Neural progenitor cell (in vitro differentiated cells): ENCODE measurements around the gene ATG9A. TPM values are rescaled to one million over a fixed set of nuclear protein-coding genes. Genes with fewer than 3 reads are reported as not detected.

Experiments
- DNase-seq: peaks from one replicate; pipeline ENCODE4 v3.0.0-alpha.2; 2016; ENCODE audit warnings: low spot score
- H2AFZ ChIP-seq: fragments of 200-600 bp; sonication (generic); replicated peaks from 2 replicates; pipeline ENCODE4 v1.6.1; 2016; ENCODE audit warnings: antibody characterized with exemption
- H3F3A ChIP-seq: fragments of 200-600 bp; sonication (generic); 2 replicates; pipeline ENCODE4 v1.6.1; 2016; ENCODE audit warnings: antibody characterized with exemption, low read depth
- H3K27ac ChIP-seq: fragments of 200-600 bp; sonication (generic); 2 replicates; pipeline ENCODE4 v1.5.1; 2016; ENCODE audit warnings: mild to moderate bottlenecking
- H3K27me3 ChIP-seq: fragments of 200-600 bp; sonication (generic); 2 replicates; pipeline ENCODE4 v1.6.1; 2016; ENCODE audit warnings: mild to moderate bottlenecking, moderate library complexity
- H3K36me3 ChIP-seq: fragments of 200-600 bp; sonication (generic); 2 replicates; pipeline ENCODE4 v1.5.1; 2016
- H3K4me1 ChIP-seq: fragments of 200-600 bp; sonication (generic); 2 replicates; pipeline ENCODE4 v1.6.1; 2016; ENCODE audit warnings: mixed run types
- H3K4me2 ChIP-seq: fragments of 200-600 bp; sonication (generic); 2 replicates; pipeline ENCODE4 v1.6.1; 2016
- H3K4me3 ChIP-seq: fragments of 200-600 bp; sonication (generic); 2 replicates; pipeline ENCODE4 v1.5.1; 2016
- H3K79me2 ChIP-seq: fragments of 200-600 bp; sonication (generic); 2 replicates; pipeline ENCODE4 v1.6.1; 2016; ENCODE audit warnings: low read depth
- H3K9ac ChIP-seq: fragments of 200-600 bp; sonication (generic); 2 replicates; pipeline ENCODE4 v1.6.1; 2016
- H3K9me3 ChIP-seq: fragments of 200-600 bp; sonication (generic); 2 replicates; pipeline ENCODE4 v1.5.1; 2016; ENCODE audit warnings: low read depth
- H4K20me1 ChIP-seq: fragments of 200-600 bp; sonication (generic); 2 replicates; pipeline ENCODE4 v1.6.1; 2016; ENCODE audit warnings: low read depth
- H3K27ac Mint-ChIP-seq: 3 replicates; pipeline ENCODE4 v1.8.0; 2021; ENCODE audit warnings: mixed read lengths
- H3K27me3 Mint-ChIP-seq: 2 replicates; pipeline ENCODE4 v1.8.0; 2022; ENCODE audit warnings: low read depth, mild to moderate bottlenecking, inconsistent platforms, moderate library complexity, mixed read lengths; ENCODE audit not compliant: insufficient read depth
- H3K36me3 Mint-ChIP-seq: 3 replicates; pipeline ENCODE4 v1.8.0; 2021; ENCODE audit warnings: mixed read lengths
- H3K4me1 Mint-ChIP-seq: 3 replicates; pipeline ENCODE4 v1.8.0; 2021; ENCODE audit warnings: mixed read lengths
- H3K4me3 Mint-ChIP-seq: 3 replicates; pipeline ENCODE4 v1.8.0; 2021; ENCODE audit warnings: mild to moderate bottlenecking, moderate library complexity, mixed read lengths
- H3K9me3 Mint-ChIP-seq: 3 replicates; pipeline ENCODE4 v1.8.0; 2020; ENCODE audit warnings: mixed read lengths
- EZH2 ChIP-seq: fragments of 200-600 bp; sonication (generic); IDR thresholded peaks from 2 replicates; pipeline ENCODE4 v1.6.1; 2017; ENCODE audit warnings: antibody characterized with exemption, mild to moderate bottlenecking, moderate library complexity
- EZH2phosphoT487 ChIP-seq: fragments of 200-600 bp; sonication (generic); IDR thresholded peaks from 2 replicates; pipeline ENCODE4 v1.6.1; 2017; ENCODE audit warnings: antibody characterized with exemption
- total RNA-seq: library from RNA; depleted of rRNA; stranded (reverse); fragments of >200 nt; gene quantifications from 2 replicates; pipeline ENCODE4 v1.2.3, GENCODE V29; 2015; ENCODE audit warnings: low replicate concordance
- TF ChIP-seq, protein P1 (sequence below): fragments of 200-600 bp; sonication (generic); IDR thresholded peaks from 2 replicates; pipeline ENCODE4 v1.5.1; 2017; ENCODE audit warnings: antibody characterized with exemption, mild to moderate bottlenecking

The ATG9A gene
- total RNA-seq, 1 donor from 2014 or later = 32.7 TPM

DNA sequence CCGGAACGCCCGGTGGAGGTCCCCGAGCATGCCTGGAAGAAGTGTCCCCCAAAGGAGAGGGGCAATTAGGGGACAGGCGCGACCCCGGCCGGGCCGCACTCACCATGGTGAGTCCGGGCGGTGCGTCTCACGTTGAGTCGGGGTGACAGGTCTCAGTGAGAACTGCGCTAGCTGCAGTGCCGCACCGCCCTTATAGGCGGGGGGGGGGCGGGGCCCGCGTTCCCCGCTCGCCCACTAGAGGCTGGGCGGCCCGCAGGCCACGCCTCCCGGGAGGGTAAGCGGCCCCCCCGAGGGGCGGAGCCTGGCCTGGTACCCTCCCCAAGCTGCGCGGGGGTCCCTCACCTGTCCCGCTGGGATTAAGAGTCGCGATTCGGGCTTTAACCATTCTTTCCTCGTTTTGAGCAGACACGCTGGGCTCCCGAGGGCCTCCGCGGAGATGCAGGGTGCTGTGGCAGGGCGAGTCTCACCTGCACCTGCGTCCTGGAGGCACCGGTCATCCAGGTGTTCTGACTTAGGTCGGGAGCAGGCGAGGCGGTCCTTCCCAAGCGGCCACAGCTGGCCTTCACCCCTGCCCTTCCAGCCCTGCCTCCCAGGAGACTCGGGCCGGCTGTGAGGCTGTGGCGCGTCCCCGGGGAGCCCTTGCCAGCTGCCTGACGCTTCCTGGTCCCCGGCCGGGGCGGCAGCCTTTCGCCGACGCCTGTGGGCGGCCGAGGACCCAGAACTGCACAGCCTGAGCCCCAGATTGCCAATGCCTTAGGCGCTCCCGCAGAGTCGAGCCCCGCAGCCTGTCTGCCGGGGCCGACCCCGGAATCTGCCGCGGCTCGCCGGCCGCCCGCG lies 24.5 kb upstream of the ATG9A start, which contains the start of gene TUBA4A:
TSS of gene TUBA4A (minus strand) at position 166 of the 837 bp plus-strand sequence. CDS start at position 106, 60 bp downstream.
- H3K9me3 ChIP-seq = no peaks in the 10 kb centered on the region
- peaks cover 3% of the 10 kb centered on the region for H3F3A ChIP-seq
- peak within 1 kb of the TSS; percentile 6 for H2AFZ ChIP-seq
- Mint-ChIP-seq H3K4me1 (peaks cover 13% of the 10 kb centered on the region), H3K27me3 (peaks cover 64% of the 10 kb centered on the region), H3K36me3 (no peaks in the 10 kb centered on the region), H3K4me3 (peak within 1 kb of the TSS; percentile 78), H3K9me3 (no peaks in the 10 kb centered on the region), H3K27ac (no peak within 1 kb of the TSS)
- H3K4me2 ChIP-seq = peak within 1 kb of the TSS; percentile 78
- peaks cover 81% of the 10 kb centered on the region for H3K27me3 ChIP-seq
- H3K79me2 ChIP-seq = no peaks in the 10 kb centered on the region
- H3K4me1 ChIP-seq = peaks cover 7% of the 10 kb centered on the region
- DNase-seq = peak; percentile 86
- no peaks in the 10 kb centered on the region for H3K36me3 ChIP-seq
- peak within 1 kb of the TSS; percentile 34 for H3K4me3 ChIP-seq
- H3K27ac ChIP-seq = no peak within 1 kb of the TSS
- peaks cover 12% of the 10 kb centered on the region for H4K20me1 ChIP-seq
- TF ChIP-seq EZH2 (peak; percentile 94), EZH2phosphoT487 (peak; percentile 94)
- TF ChIP-seq, protein P1, sequence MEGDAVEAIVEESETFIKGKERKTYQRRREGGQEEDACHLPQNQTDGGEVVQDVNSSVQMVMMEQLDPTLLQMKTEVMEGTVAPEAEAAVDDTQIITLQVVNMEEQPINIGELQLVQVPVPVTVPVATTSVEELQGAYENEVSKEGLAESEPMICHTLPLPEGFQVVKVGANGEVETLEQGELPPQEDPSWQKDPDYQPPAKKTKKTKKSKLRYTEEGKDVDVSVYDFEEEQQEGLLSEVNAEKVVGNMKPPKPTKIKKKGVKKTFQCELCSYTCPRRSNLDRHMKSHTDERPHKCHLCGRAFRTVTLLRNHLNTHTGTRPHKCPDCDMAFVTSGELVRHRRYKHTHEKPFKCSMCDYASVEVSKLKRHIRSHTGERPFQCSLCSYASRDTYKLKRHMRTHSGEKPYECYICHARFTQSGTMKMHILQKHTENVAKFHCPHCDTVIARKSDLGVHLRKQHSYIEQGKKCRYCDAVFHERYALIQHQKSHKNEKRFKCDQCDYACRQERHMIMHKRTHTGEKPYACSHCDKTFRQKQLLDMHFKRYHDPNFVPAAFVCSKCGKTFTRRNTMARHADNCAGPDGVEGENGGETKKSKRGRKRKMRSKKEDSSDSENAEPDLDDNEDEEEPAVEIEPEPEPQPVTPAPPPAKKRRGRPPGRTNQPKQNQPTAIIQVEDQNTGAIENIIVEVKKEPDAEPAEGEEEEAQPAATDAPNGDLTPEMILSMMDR = no peak
- no peak within 1 kb of the TSS for H3K9ac ChIP-seq

DNA sequence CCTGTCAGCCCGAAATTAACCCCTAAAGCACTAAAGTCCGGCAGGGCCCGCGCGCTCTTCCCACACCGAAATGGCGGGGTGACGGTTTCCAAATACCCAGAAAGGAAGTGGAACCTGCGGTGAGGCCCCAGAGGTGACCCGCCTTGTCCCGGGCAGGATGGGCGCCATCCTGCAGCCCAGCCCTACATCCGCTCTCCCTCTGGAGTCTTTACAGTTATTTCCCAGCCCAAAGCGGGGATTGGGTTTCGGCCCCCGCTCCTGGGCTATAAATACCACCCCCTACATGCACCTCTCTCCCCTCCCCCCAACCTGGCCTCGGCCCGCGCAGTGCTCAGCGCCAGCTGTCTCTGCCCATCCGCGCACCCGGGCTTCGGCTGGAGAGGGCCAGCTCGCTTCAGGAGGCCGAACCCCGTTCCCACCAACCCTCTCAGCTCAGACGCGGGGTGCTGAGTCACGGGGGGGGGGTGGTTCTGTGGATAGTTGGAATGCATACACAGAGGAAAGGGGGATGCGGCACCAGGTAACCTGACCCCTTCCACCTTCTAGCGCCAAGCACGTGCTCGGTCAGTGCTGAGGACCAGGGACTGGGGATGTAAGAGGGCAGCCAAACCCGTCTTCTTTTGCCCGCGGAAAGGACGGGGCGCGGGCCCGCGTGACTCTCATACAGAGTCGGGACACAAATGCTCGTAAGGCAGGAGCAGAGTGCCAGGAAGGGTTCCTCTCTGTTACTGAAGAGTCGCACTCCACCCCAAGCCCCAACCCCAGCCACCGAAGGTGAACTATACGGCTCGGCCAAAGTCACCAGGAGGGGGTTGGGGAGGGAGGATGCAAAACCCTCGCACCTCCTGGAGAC lies 23.7 kb upstream of the ATG9A start, which contains the start of gene TUBA4B:
TSS of gene TUBA4B (plus strand) at position 344 of the 853 bp plus-strand sequence. CDS start at position 509, 165 bp downstream.
- Histone ChIP-seq H3K4me2 (peak within 1 kb of the TSS; percentile 78), H3K27me3 (peaks cover 73% of the 10 kb centered on the region), H3F3A (peaks cover 3% of the 10 kb centered on the region), H3K9ac (no peak within 1 kb of the TSS), H2AFZ (peak within 1 kb of the TSS; percentile 6), H3K4me1 (peaks cover 7% of the 10 kb centered on the region), H3K27ac (no peak within 1 kb of the TSS), H3K4me3 (peak within 1 kb of the TSS; percentile 34), H3K79me2 (no peaks in the 10 kb centered on the region), H3K9me3 (no peaks in the 10 kb centered on the region), H3K36me3 (no peaks in the 10 kb centered on the region), H4K20me1 (peaks cover 12% of the 10 kb centered on the region)
- peak; percentile 56 for DNase-seq
- Mint-ChIP-seq H3K27ac (no peak within 1 kb of the TSS), H3K36me3 (no peaks in the 10 kb centered on the region), H3K9me3 (no peaks in the 10 kb centered on the region), H3K27me3 (peaks cover 59% of the 10 kb centered on the region), H3K4me3 (peak within 1 kb of the TSS; percentile 78), H3K4me1 (peaks cover 13% of the 10 kb centered on the region)
- peak; percentile 69 for TF ChIP-seq EZH2
- TF ChIP-seq, protein P1 = no peak
- peak; percentile 73 for TF ChIP-seq EZH2phosphoT487

DNA sequence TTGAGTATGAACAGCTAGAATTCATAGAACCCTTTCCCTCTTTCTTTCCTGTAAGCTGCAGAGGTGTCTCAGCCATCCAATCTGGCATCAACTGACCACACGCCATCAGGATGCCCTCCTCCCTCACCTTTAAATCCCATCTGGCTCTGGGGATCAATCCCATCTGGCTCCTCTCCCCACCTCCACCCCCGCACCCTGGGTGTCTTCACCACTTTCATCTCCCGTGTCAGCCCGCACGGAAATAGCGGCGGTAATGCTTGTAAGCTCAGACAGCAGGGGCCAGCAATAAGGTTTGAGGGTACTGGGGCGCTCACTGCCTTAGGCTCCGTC lies 23.1 kb upstream of the ATG9A start:
- Mint-ChIP-seq H3K4me3 (peak overlapping the region; percentile 53), H3K36me3 (no peaks in the 10 kb centered on the region), H3K4me1 (peaks cover 13% of the 10 kb centered on the region), H3K9me3 (no peaks in the 10 kb centered on the region), H3K27me3 (peaks cover 56% of the 10 kb centered on the region), H3K27ac (no peak overlapping the region)
- TF ChIP-seq EZH2phosphoT487 (no peak), EZH2 (no peak)
- TF ChIP-seq, protein P1 = no peak
- H3F3A ChIP-seq = peaks cover 3% of the 10 kb centered on the region
- no peak overlapping the region for H2AFZ ChIP-seq
- H3K27me3 ChIP-seq = peaks cover 67% of the 10 kb centered on the region
- H3K4me1 ChIP-seq = peaks cover 7% of the 10 kb centered on the region
- H3K36me3 ChIP-seq = no peaks in the 10 kb centered on the region
- no peaks in the 10 kb centered on the region for H3K9me3 ChIP-seq
- H3K4me2 ChIP-seq = peak overlapping the region; percentile 78
- H3K9ac ChIP-seq = no peak overlapping the region
- peak; percentile 35 for DNase-seq
- no peaks in the 10 kb centered on the region for H3K79me2 ChIP-seq
- H3K27ac ChIP-seq = no peak overlapping the region
- H4K20me1 ChIP-seq = peaks cover 12% of the 10 kb centered on the region
- H3K4me3 ChIP-seq = peak overlapping the region; percentile 34
